ENCODE measurements around the gene TCERG1L.
"Not testable (repeated sequence)": the region's sequence is repeated elsewhere in the genome, so short reads cannot be mapped to it uniquely, and the experiment has no call there.

Gene TCERG1L

GRCh38 chr10:131248376-131249165 is 63.0 kb downstream of the TCERG1L start:
- no peak for DNase-seq (ENCODE audit: low read depth)

- no peak for DNase-seq (ENCODE audit: low read depth)
These were observed 63.6 kb downstream of the TCERG1L start for GRCh38 chr10:131247873-131248272.

DNA sequence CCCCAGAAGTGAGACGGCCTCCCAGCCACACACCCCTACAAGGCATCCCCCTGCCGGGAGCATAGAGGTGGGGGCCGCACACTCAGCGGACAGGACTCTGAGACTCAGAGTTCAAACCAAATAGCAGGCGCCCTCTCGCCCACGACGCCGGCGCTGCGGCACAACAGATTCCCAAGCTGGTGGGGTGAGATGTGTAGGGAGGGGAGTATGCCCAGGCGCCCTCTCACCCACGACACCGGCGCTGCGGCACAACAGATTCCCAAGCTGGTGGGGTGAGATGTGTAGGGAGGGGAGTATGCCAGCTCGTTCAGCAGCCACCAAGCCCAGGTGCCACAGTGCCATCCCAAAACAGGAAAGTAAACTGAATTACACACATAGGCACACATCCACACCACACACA is 64.7 kb downstream of the TCERG1L start:
- DNase-seq (ENCODE audit: low read depth), result no peak

- DNase-seq (ENCODE audit: low read depth), result no peak
These were observed 65.4 kb downstream of the TCERG1L start for GRCh38 chr10:131246089-131246488.

- DNase-seq (ENCODE audit: low read depth), result no peak
These were observed 66.0 kb downstream of the TCERG1L start for GRCh38 chr10:131245475-131246059.

DNA sequence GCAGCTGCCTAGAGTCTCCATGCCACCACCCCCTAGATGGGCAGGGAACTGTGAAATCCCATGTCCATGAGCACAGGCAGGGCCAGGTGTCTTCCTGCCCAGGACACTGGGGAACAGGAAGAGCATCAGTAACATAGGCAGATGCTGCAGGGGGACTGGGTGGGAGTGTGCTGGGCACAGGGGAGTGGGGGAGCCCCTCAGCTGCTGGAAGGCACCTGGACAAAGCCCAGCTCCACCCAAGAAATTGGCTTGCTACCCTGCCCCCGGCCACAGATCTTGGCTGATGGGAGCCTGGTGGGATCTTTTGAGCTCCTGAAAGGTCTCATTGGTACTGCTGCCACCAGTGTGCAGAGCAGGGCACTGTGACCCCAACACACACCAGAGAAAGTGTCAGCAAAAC is 66.7 kb downstream of the TCERG1L start:
- DNase-seq (ENCODE audit: low read depth), result no peak

- no peak for DNase-seq (ENCODE audit: low read depth)
These were observed 68.4 kb downstream of the TCERG1L start for GRCh38 chr10:131243076-131243475.

DNA sequence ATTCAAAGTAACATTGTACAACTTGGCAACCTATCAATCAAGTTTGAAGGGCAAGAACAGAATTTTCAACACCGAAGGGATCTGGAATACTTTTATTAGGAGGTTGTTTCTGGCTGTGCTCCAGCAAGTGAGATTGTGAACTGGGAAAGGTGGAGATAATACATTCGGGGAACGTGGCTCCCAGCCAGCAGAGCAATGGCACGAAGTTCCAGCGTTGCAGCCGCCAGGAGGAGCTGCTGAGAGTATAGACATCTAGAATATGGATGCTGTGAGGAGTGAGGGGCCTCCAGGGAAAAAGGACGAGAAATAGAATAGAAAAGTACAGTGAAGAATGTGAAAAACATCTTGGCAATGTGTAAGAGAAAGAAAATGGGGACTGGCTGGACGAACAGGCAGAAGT is 69.5 kb downstream of the TCERG1L start:
- DNase-seq (ENCODE audit: low read depth), result no peak

GRCh38 chr10:131240691-131241090 is 70.8 kb downstream of the TCERG1L start:
- DNase-seq (ENCODE audit: low read depth), result no peak

DNA sequence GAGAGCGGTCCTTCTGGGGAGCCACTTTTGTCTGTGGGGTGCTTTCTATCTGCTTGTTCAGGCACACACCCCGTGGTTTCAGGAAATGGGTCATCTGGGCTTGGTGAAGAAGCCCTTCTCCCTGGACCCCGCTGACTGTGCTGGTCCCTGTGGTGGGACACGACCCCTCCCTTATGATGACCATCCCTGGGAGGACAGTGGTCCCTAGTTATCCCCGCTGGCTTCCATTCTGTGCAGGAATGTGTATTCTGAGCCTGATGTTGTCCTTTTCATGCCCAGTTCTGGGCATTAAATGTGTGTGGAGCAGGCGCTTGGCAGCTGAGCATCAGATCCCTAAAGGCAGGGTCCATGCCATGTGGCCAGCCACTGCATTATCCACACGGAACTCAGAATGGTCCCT is 71.6 kb downstream of the TCERG1L start:
- DNase-seq (ENCODE audit: low read depth), result no peak

DNA sequence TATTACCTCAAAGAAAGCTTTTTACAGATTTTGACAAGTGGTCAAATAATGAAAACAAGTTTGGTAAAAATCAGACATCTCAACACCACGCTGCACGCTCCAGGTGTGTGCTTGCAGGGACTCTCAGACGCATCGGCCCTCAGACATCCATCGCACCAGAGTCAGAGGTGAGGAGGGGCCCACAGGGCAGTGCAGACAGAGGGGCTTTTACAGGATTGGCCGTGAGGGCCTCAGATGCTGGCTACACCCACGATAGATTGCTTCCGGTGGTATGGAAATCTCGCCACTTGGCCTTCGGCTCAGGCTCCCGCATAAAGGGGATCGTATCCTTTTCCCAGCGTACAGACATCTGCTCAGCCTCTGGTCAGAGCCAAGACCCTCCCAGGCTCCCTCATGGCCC is 72.1 kb downstream of the TCERG1L start:
- no peak for DNase-seq (ENCODE audit: low read depth)

GRCh38 chr10:131238669-131239280 is 72.7 kb downstream of the TCERG1L start:
- no peak for DNase-seq (ENCODE audit: low read depth)

GRCh38 chr10:131237991-131238651 is 73.4 kb downstream of the TCERG1L start:
- DNase-seq (ENCODE audit: low read depth), result no peak

GRCh38 chr10:131234606-131235005 is 76.9 kb downstream of the TCERG1L start:
- not testable (repeated sequence) for DNase-seq (ENCODE audit: low read depth)

GRCh38 chr10:131233611-131234258 is 77.8 kb downstream of the TCERG1L start:
- DNase-seq (ENCODE audit: low read depth), result no peak

GRCh38 chr10:131231965-131232541 is 79.5 kb downstream of the TCERG1L start:
- no peak for DNase-seq (ENCODE audit: low read depth)

DNA sequence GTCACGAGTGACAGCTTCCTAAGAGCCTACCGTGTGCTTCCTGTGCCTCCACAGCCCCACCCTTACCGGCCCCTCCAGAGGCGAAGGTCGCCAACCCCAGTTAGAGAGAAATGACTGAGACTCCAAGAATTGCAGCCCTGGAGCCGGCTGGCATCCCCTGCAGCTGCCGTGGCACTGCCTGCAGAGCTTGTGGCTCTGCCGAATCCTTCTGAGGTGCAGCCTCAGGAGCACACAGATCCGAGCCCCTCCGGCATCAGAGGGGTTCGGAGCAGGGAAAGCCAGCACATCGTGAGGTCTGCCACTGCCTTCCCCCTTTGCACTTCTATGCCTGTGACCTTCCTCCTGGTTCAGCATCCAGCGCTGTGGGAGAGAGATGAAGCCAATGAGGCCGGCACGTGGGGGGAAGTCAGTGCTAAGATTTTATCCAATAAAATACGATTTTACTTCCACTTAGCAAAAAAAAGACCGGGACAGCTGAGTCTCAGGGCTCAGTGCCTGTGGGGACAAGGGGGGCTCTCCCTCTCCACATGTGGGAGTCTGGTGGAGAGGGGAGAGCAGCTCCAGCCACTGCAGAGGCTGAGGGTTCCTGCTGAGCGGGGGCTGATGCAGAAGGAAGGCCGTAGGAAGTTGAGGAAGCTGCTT is 80.1 kb downstream of the TCERG1L start:
- no peak for DNase-seq (ENCODE audit: low read depth)

DNA sequence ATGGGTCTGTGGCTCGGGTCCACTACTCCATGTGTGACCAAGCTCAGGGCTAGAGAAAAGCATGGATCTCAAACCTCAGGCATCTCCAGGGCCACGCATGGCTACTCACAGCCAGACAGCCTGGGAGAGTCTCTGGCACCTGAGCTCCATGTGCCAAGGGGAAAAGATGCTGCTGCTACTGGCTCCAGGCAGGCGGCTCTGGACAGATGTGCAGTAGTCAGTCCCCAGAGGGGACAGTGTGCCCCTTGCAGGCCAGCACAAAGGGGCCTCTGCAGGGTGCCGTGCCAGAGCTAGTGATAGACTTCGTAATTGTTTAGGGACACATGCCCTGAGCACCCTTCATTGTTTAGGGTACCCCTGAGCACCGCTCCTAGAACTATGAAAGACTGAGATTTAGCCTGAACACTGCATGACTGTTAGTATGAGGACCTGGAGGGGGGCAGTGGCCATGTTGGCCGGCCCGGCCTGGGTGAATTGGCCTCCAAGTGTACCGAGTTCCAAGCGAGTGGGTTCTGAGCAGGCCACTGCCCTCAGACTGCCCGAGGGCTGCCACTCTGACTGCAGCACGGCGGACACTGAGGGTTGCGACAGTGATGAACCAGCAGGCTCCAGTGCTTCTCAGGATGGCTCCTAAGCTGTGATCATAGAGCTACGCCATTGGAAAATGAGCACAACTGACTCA is 80.7 kb downstream of the TCERG1L start:
- DNase-seq (ENCODE audit: low read depth), result no peak

DNA sequence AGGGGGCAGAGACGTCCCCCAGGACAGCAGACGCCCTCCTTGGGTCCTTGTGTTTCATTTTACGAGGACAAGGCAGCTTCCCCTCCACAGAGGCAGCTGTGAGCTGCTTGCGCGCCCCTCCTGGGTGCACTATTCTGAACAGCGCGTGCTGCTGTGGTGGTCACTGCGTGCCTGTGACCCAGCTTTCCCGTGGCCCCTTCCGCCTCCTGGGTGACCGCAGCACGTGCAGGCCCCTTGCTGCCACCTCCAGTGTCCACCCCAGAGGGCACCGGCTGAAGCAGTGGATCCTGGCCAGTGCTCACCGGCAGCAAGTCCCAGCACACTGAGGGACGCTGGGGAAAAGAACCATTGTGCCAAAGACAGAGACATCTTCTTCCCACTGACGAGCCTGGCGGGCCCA is 81.4 kb downstream of the TCERG1L start:
- no peak for DNase-seq (ENCODE audit: low read depth)

DNA sequence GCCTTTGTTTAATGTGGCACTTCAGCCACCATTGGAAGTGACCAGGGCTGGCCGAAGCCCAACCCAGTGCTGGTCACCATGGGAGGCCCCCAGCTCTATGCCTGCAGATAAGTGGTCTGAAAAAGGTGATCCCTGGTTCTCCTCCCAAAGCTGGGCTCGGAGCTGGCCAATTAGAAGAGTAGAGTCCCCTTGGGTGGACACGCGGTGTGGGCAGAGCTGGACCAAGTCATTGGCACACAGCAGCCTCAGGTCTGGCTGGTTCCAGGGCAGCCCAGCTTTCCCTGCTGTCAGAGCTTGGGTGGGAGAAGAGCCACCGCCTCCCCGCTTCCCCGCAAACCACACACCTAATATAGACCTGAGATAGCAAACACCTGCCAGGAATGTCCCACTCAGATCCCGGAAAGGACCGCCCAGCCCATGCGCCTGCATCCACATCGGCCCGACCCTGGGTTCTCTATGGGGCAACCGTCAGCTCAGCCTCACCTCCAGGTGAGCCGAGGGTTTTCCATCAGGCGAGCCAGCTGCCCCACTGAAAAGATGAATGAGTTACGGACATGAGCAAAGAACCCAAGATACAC is 84.3 kb downstream of the TCERG1L start:
- DNase-seq (ENCODE audit: low read depth), result no peak

Data from amniotic epithelial cell (primary cell).